Neural progenitor cell (in vitro differentiated cells): ENCODE measurements around the gene LRRC9. TPM values are rescaled to one million over a fixed set of nuclear protein-coding genes. Genes with fewer than 3 reads are reported as not detected.
"Not testable (repeated sequence)": the region's sequence is repeated elsewhere in the genome, so short reads cannot be mapped to it uniquely, and the experiment has no call there.

Source experiments
- DNase-seq: peaks from one replicate; pipeline ENCODE4 v3.0.0-alpha.2; 2016; ENCODE audit warnings: low spot score
- H2AFZ ChIP-seq: fragments of 200-600 bp; sonication (generic); replicated peaks from 2 replicates; pipeline ENCODE4 v1.6.1; 2016; ENCODE audit warnings: antibody characterized with exemption
- H3F3A ChIP-seq: fragments of 200-600 bp; sonication (generic); 2 replicates; pipeline ENCODE4 v1.6.1; 2016; ENCODE audit warnings: antibody characterized with exemption, low read depth
- H3K27ac ChIP-seq: fragments of 200-600 bp; sonication (generic); 2 replicates; pipeline ENCODE4 v1.5.1; 2016; ENCODE audit warnings: mild to moderate bottlenecking
- H3K27me3 ChIP-seq: fragments of 200-600 bp; sonication (generic); 2 replicates; pipeline ENCODE4 v1.6.1; 2016; ENCODE audit warnings: mild to moderate bottlenecking, moderate library complexity
- H3K36me3 ChIP-seq: fragments of 200-600 bp; sonication (generic); 2 replicates; pipeline ENCODE4 v1.5.1; 2016
- H3K4me1 ChIP-seq: fragments of 200-600 bp; sonication (generic); 2 replicates; pipeline ENCODE4 v1.6.1; 2016; ENCODE audit warnings: mixed run types
- H3K4me2 ChIP-seq: fragments of 200-600 bp; sonication (generic); 2 replicates; pipeline ENCODE4 v1.6.1; 2016
- H3K4me3 ChIP-seq: fragments of 200-600 bp; sonication (generic); 2 replicates; pipeline ENCODE4 v1.5.1; 2016
- H3K79me2 ChIP-seq: fragments of 200-600 bp; sonication (generic); 2 replicates; pipeline ENCODE4 v1.6.1; 2016; ENCODE audit warnings: low read depth
- H3K9ac ChIP-seq: fragments of 200-600 bp; sonication (generic); 2 replicates; pipeline ENCODE4 v1.6.1; 2016
- H3K9me3 ChIP-seq: fragments of 200-600 bp; sonication (generic); 2 replicates; pipeline ENCODE4 v1.5.1; 2016; ENCODE audit warnings: low read depth
- H4K20me1 ChIP-seq: fragments of 200-600 bp; sonication (generic); 2 replicates; pipeline ENCODE4 v1.6.1; 2016; ENCODE audit warnings: low read depth
- H3K27ac Mint-ChIP-seq: 3 replicates; pipeline ENCODE4 v1.8.0; 2021; ENCODE audit warnings: mixed read lengths
- H3K27me3 Mint-ChIP-seq: 2 replicates; pipeline ENCODE4 v1.8.0; 2022; ENCODE audit warnings: low read depth, mild to moderate bottlenecking, inconsistent platforms, moderate library complexity, mixed read lengths; ENCODE audit not compliant: insufficient read depth
- H3K36me3 Mint-ChIP-seq: 3 replicates; pipeline ENCODE4 v1.8.0; 2021; ENCODE audit warnings: mixed read lengths
- H3K4me1 Mint-ChIP-seq: 3 replicates; pipeline ENCODE4 v1.8.0; 2021; ENCODE audit warnings: mixed read lengths
- H3K4me3 Mint-ChIP-seq: 3 replicates; pipeline ENCODE4 v1.8.0; 2021; ENCODE audit warnings: mild to moderate bottlenecking, moderate library complexity, mixed read lengths
- H3K9me3 Mint-ChIP-seq: 3 replicates; pipeline ENCODE4 v1.8.0; 2020; ENCODE audit warnings: mixed read lengths
- CTCF ChIP-seq: fragments of 200-600 bp; sonication (generic); IDR thresholded peaks from 2 replicates; pipeline ENCODE4 v1.5.1; 2017; ENCODE audit warnings: antibody characterized with exemption, mild to moderate bottlenecking
- EZH2 ChIP-seq: fragments of 200-600 bp; sonication (generic); IDR thresholded peaks from 2 replicates; pipeline ENCODE4 v1.6.1; 2017; ENCODE audit warnings: antibody characterized with exemption, mild to moderate bottlenecking, moderate library complexity
- EZH2phosphoT487 ChIP-seq: fragments of 200-600 bp; sonication (generic); IDR thresholded peaks from 2 replicates; pipeline ENCODE4 v1.6.1; 2017; ENCODE audit warnings: antibody characterized with exemption
- total RNA-seq: library from RNA; depleted of rRNA; stranded (reverse); fragments of >200 nt; gene quantifications from 2 replicates; pipeline ENCODE4 v1.2.3, GENCODE V29; 2015; ENCODE audit warnings: low replicate concordance

Gene LRRC9
- total RNA-seq, 1 donor from 2014 or later, result 2.1 TPM

- H3K4me2 ChIP-seq, result no peak overlapping the region
- no peaks in the 10 kb centered on the region for H3K9me3 ChIP-seq
- H3K79me2 ChIP-seq, result no peaks in the 10 kb centered on the region
- no peak for TF ChIP-seq EZH2
- no peak for TF ChIP-seq EZH2phosphoT487
- no peak for TF ChIP-seq CTCF
- no peak for DNase-seq
- H3K27me3 ChIP-seq, result no peaks in the 10 kb centered on the region
- no peak overlapping the region for H3K4me3 ChIP-seq
- no peaks in the 10 kb centered on the region for H3K36me3 ChIP-seq
- no peak overlapping the region for H3K4me3 Mint-ChIP-seq
- H3K27me3 Mint-ChIP-seq, result no peaks in the 10 kb centered on the region
- no peak overlapping the region for H3K9ac ChIP-seq
- no peaks in the 10 kb centered on the region for H3K4me1 Mint-ChIP-seq
- no peak overlapping the region for H3K27ac Mint-ChIP-seq
- no peaks in the 10 kb centered on the region for H4K20me1 ChIP-seq
- no peak overlapping the region for H2AFZ ChIP-seq
- no peaks in the 10 kb centered on the region for H3K4me1 ChIP-seq
- H3K27ac ChIP-seq, result no peak overlapping the region
- peaks cover 10% of the 10 kb centered on the region for H3K9me3 Mint-ChIP-seq
- peaks cover 2% of the 10 kb centered on the region for H3K36me3 Mint-ChIP-seq
- no peaks in the 10 kb centered on the region for H3F3A ChIP-seq
Measured at GRCh38 chr14:60008042-60008441, 88.1 kb downstream of the LRRC9 start.

DNA sequence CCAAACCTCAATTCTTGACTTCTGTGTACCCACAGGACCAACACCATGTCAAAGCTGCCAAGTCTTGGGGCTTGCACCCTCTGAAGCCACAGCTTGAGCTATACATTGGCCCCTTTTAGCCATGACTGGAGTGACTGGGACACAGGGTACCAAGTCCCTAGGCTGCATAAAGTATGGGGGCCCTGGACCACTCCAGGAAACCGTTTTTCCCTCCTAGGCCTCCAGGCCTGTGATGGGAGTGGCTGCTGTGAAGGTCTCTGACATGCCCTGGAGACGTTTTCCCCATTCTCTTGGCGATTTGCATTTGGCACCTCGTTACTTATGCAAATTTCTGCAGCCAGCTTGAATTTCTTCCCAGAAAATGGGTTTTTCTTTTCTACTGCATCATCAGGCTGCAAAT, 90.3 kb downstream of the LRRC9 start:
- H3K79me2 ChIP-seq, H3K36me3 ChIP-seq, H4K20me1 ChIP-seq, H3K4me2 ChIP-seq, H2AFZ ChIP-seq, H3K9ac ChIP-seq, H3K4me1 Mint-ChIP-seq, H3K27ac ChIP-seq, H3K36me3 Mint-ChIP-seq, H3K27ac Mint-ChIP-seq, H3K4me1 ChIP-seq, H3K27me3 ChIP-seq, DNase-seq, H3K4me3 Mint-ChIP-seq, H3K4me3 ChIP-seq, H3F3A ChIP-seq, H3K27me3 Mint-ChIP-seq: not testable (repeated sequence)
- peaks cover 15% of the 10 kb centered on the region for H3K9me3 ChIP-seq
- peaks cover 22% of the 10 kb centered on the region for H3K9me3 Mint-ChIP-seq

DNA sequence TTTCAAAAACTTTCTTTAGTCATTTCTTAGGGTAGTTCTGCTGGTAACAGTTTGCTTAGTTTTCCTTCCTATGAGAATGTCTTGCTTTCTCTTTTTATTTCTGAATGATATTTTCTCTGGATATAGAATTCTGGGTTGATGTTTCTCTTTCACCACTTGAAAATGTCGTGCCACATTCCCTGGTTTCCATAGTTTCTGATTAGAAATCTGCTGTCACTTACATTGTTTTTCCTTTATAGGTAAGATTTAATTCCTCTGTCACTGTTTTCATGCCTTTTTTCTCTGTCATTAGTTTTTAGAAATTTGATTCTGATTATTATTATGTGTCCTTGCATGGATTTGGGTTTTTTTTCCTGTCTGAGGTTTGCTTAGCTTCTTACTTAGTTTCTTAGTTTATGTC, 94.5 kb downstream of the LRRC9 start:
- no peak overlapping the region for H3K27ac Mint-ChIP-seq
- Histone ChIP-seq H3K79me2 (no peaks in the 10 kb centered on the region), H3K4me1 (no peaks in the 10 kb centered on the region), H2AFZ (no peak overlapping the region), H3K36me3 (no peaks in the 10 kb centered on the region), H3K9me3 (peaks cover 15% of the 10 kb centered on the region), H3K27ac (no peak overlapping the region), H4K20me1 (no peaks in the 10 kb centered on the region), H3K4me2 (no peak overlapping the region), H3K4me3 (no peak overlapping the region), H3K27me3 (no peaks in the 10 kb centered on the region), H3K9ac (no peak overlapping the region), H3F3A (no peaks in the 10 kb centered on the region)
- H3K9me3 Mint-ChIP-seq, result peaks cover 18% of the 10 kb centered on the region
- H3K4me3 Mint-ChIP-seq, result no peak overlapping the region
- H3K27me3 Mint-ChIP-seq, result no peaks in the 10 kb centered on the region
- H3K36me3 Mint-ChIP-seq, result no peaks in the 10 kb centered on the region
- H3K4me1 Mint-ChIP-seq, result no peaks in the 10 kb centered on the region
- no peak for DNase-seq
- TF ChIP-seq EZH2 (no peak), EZH2phosphoT487 (no peak)

DNA sequence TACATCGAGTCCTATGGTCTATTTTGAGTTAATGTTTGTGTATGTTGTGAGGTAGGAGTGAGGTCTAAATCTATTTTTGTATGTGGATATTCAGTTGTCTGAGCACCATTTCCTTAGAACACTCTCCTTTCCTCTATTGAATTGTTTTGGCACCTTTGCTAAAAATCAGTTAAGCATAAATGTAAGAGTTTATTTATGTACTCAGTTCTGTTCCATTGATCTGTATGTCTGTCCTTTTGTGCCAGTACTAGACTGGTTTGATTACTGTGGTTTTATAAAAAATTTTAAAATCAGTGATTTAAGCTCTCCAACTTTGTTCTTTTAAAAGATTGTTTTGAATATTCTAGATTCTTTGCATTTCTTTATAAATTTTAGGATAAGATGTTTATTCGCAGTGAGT, 101.7 kb downstream of the LRRC9 start:
- Mint-ChIP-seq H3K27ac (no peak overlapping the region), H3K27me3 (no peaks in the 10 kb centered on the region), H3K4me3 (no peak overlapping the region), H3K9me3 (no peaks in the 10 kb centered on the region), H3K36me3 (no peaks in the 10 kb centered on the region), H3K4me1 (no peaks in the 10 kb centered on the region)
- H3K9ac ChIP-seq, result no peak overlapping the region
- H3K79me2 ChIP-seq, result no peaks in the 10 kb centered on the region
- H3K36me3 ChIP-seq, result no peaks in the 10 kb centered on the region
- no peak overlapping the region for H3K4me2 ChIP-seq
- no peak for DNase-seq
- H2AFZ ChIP-seq, result no peak overlapping the region
- H3K9me3 ChIP-seq, result no peaks in the 10 kb centered on the region
- H3K4me3 ChIP-seq, result no peak overlapping the region
- no peaks in the 10 kb centered on the region for H3K27me3 ChIP-seq
- TF ChIP-seq EZH2, result no peak
- no peak for TF ChIP-seq EZH2phosphoT487
- no peak for TF ChIP-seq CTCF
- no peaks in the 10 kb centered on the region for H3K4me1 ChIP-seq
- no peak overlapping the region for H3K27ac ChIP-seq
- H3F3A ChIP-seq, result no peaks in the 10 kb centered on the region
- no peaks in the 10 kb centered on the region for H4K20me1 ChIP-seq
